ENCODE results near the gene THSD4.

DNA sequence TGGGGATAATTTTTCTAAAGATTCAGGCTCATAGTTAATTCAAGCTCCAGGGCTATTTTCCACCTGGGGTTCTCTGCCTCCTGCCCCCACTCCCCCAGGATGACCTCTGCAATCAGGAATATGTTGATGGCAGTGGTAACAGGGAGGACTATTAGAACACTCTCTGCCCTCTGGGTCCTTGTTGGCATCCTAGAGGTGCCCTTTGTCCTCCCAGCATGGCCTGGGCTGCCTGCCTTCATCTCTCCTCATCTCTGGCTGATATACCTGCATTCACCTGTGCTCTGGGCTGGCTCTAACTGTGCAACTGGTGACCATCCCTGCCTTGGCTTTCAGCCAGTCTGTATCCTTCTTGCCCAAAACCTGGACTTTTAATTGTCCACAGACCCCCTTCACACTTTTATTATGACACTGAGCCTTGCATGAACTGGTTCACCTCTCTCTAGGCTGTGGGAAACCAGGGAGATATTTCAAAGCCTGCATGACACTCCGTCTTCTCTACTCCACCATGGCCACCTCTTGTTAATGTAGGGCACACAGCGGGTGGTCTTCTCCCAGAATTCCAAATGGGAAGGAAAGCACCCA, 199.8 kb downstream of the THSD4 start:
- TF ChIP-seq, protein P1, sequence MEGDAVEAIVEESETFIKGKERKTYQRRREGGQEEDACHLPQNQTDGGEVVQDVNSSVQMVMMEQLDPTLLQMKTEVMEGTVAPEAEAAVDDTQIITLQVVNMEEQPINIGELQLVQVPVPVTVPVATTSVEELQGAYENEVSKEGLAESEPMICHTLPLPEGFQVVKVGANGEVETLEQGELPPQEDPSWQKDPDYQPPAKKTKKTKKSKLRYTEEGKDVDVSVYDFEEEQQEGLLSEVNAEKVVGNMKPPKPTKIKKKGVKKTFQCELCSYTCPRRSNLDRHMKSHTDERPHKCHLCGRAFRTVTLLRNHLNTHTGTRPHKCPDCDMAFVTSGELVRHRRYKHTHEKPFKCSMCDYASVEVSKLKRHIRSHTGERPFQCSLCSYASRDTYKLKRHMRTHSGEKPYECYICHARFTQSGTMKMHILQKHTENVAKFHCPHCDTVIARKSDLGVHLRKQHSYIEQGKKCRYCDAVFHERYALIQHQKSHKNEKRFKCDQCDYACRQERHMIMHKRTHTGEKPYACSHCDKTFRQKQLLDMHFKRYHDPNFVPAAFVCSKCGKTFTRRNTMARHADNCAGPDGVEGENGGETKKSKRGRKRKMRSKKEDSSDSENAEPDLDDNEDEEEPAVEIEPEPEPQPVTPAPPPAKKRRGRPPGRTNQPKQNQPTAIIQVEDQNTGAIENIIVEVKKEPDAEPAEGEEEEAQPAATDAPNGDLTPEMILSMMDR (IDR thresholded peaks at IDR 0.05), result no peak
- TF ChIP-seq POLR2A (IDR thresholded peaks at IDR 0.05), result no peak
